Measurements from ENCODE around the gene USP21.

Gene USP21

DNA sequence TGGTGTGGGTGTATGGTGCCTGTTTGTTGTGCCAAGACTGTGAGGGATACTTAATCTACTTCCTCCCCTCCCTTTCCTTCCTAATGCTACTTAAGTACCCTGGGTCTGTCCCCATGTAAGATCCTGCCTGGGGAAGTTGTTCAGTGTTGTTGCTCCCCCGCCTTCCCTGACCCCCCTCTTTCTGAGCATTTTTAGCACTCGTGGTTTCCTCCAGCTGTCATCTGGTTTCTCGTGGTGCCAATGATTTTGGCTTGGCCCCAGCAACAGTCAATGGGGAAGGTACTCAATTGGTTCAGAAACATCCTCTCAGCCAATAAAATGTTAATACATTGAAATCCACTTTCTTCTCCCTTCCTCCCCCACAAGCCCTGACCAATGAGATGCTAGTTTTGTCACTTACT, 26.0 kb downstream of the USP21 start:
- peak; percentile 67 for DNase-seq (ENCODE audit: extremely low read depth, low read depth)
- TF ChIP-seq, protein P1, sequence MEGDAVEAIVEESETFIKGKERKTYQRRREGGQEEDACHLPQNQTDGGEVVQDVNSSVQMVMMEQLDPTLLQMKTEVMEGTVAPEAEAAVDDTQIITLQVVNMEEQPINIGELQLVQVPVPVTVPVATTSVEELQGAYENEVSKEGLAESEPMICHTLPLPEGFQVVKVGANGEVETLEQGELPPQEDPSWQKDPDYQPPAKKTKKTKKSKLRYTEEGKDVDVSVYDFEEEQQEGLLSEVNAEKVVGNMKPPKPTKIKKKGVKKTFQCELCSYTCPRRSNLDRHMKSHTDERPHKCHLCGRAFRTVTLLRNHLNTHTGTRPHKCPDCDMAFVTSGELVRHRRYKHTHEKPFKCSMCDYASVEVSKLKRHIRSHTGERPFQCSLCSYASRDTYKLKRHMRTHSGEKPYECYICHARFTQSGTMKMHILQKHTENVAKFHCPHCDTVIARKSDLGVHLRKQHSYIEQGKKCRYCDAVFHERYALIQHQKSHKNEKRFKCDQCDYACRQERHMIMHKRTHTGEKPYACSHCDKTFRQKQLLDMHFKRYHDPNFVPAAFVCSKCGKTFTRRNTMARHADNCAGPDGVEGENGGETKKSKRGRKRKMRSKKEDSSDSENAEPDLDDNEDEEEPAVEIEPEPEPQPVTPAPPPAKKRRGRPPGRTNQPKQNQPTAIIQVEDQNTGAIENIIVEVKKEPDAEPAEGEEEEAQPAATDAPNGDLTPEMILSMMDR (IDR thresholded peaks at IDR 0.05; ENCODE audit: low read depth, low read length, missing control alignments), result no peak
- H3K4me3 ChIP-seq (replicated peaks; ENCODE audit: low read depth, low read length), result no peak overlapping the region

DNA sequence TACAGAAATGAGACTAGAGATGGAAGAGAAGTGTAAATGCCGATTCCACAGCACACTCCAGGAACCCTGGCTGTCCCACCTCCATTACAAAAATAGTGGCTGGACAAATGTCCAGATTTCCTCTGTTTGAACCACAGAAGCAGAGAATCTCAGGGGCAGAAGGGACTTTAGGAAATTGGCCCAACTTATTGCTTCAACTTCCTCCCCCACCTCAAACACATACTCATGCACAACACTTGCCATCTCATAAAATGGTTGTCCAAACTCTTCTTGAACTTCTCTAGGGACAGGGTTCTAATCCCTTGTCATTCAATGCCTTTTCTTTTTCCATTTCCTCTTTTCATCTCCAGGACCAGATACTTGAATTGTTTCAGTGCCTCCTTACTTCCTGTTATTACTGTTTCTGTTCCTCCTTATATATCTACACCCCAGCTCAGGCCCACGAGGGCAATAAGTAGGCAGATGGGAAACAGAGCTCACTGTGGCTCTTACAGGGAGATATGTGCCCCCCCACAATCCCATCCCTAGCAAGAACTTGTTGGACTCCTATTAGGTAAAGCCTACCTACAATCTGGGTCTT, 26.5 kb downstream of the USP21 start:
- H3K4me3 ChIP-seq (replicated peaks; ENCODE audit: low read depth, low read length), result no peak overlapping the region
- DNase-seq (ENCODE audit: extremely low read depth, low read depth), result no peak
- TF ChIP-seq, protein P1 (IDR thresholded peaks at IDR 0.05; ENCODE audit: low read depth, low read length, missing control alignments), result no peak

DNA sequence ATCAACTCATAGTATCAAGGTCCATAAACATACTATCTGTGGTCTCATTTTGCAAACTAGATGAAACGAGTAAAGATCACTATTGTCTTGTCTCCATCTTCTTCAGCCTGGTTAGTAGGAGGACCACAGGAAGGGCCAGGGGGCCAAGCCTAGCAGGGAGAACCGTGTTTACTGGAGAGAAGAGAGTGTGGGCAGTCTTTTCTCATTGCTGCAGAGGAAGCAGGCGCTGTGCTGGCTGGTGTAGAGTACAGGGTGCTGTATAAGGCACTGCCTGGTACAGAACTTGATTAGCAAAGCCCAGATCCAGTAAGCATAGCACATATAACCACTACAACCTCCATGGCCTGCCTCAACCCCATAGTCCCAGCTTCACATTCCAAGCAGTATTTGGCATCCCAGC, 28.0 kb downstream of the USP21 start:
- TF ChIP-seq, protein P1 (IDR thresholded peaks at IDR 0.05; ENCODE audit: low read depth, low read length, missing control alignments), result no peak

DNA sequence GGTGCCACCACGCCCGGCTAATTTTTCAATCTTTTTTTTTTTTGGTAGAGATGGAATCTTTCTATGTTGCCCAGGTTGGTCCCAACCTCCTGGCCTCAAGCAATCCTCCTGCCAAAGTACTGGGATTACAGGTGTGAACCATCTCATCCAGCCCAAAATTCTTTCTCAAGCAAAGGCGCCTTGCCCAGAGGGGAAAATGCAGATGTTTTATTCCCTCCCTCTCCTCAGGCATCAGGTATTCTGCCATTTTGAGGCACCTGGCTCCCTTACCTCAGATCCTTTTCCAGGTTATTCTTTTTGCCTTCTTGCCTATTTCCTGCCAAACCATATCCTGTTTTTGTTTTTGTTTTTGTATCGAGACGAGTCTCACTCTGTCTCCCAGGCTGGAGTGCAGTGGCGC, 29.1 kb downstream of the USP21 start:
- no peak for DNase-seq (ENCODE audit: extremely low read depth, low read depth)
- no peak overlapping the region for H3K4me3 ChIP-seq (replicated peaks; ENCODE audit: low read depth, low read length)
- TF ChIP-seq, protein P1 (IDR thresholded peaks at IDR 0.05; ENCODE audit: low read depth, low read length, missing control alignments), result no peak

More for the DNA sequence above, 28.0 kb downstream of the USP21 start:
- no peak for DNase-seq (ENCODE audit: extremely low read depth, low read depth)
- H3K4me3 ChIP-seq (replicated peaks; ENCODE audit: low read depth, low read length), result no peak overlapping the region

DNA sequence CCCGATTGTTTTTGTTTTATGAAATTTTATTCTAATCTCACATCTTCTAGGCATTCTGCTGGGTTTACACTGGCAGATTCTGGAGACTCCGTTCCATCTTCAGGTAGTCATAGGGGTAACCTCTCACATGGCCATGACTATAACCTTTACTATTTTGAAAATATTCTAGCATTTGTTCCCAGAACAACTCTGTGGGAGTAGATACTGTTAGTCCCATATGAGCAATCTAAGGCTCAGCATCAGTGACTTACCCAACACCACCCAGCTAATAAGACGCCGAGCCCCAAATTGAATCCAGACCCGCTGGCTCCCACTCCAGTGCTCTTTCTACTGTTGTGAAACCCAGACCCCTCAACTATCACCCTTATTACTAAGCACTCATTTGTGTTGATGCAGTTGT, 29.7 kb downstream of the USP21 start:
- DNase-seq (ENCODE audit: extremely low read depth, low read depth), result no peak
- TF ChIP-seq, protein P1 (IDR thresholded peaks at IDR 0.05; ENCODE audit: low read depth, low read length, missing control alignments), result no peak
- no peak overlapping the region for H3K4me3 ChIP-seq (replicated peaks; ENCODE audit: low read depth, low read length)

DNA sequence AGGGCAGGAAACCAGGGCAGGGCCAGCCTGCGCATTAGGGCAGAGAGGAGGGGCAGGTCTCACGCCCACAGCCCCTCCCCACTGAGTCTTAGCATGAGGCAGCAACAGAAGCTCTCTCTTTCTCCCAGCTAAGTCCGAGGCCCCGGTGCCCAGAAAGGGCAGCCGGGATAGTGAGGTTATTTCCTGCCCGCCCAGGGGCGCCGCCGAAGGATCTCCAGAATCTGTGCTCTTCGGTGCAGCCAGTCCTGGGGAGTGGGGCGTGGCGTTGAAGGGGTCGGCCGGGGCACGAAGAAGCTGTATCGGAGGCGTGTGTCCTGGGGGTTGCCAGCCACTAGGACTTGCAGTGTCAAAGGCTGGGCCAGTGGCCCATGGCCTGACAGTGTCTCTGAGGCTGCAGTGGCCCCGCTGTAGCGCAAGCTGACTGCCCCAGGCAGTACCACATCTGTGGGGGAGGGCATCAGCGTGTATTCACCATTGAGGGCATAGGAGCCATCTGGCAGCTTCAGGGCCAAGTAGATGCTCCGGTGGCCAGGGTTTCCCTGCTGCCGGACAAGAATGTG, 31.7 kb downstream of the USP21 start:
- no peak overlapping the region for H3K4me3 ChIP-seq (replicated peaks; ENCODE audit: low read depth, low read length)

More for the DNA sequence above, 31.7 kb downstream of the USP21 start:
- TF ChIP-seq, protein P1 (IDR thresholded peaks at IDR 0.05; ENCODE audit: low read depth, low read length, missing control alignments), result no peak
- no peak for DNase-seq (ENCODE audit: extremely low read depth, low read depth)

All from HFF-Myc (cell line).